ACC112 (cell line): ENCODE data around the gene BCOR.

Experiments
- H2AFZ ChIP-seq: fragments of 200-600 bp; sonication (generic); one replicate; pipeline ENCODE4 v1.6.0; 2017; ENCODE audit warnings: antibody characterized with exemption, low read length; ENCODE audit not compliant: unreplicated experiment
- H3K27ac ChIP-seq: fragments of 200-600 bp; sonication (generic); 2 replicates; pipeline ENCODE4 v1.5.1; 2014; ENCODE audit warnings: low read depth, mild to moderate bottlenecking, antibody characterized with exemption, low read length, moderate library complexity
- H3K27me3 ChIP-seq: fragments of 200-600 bp; sonication (generic); 2 replicates; pipeline ENCODE4 v1.6.1; 2014; ENCODE audit warnings: mild to moderate bottlenecking, antibody characterized with exemption, low read length, moderate library complexity, mixed read lengths; ENCODE audit not compliant: insufficient read depth
- H3K36me3 ChIP-seq: fragments of 200-600 bp; sonication (generic); 2 replicates; pipeline ENCODE4 v1.6.1; 2016; ENCODE audit warnings: mild to moderate bottlenecking, antibody characterized with exemption, low read length, moderate library complexity, mixed read lengths; ENCODE audit not compliant: insufficient read depth
- H3K4me1 ChIP-seq: fragments of 200-600 bp; sonication (generic); one replicate; pipeline ENCODE4 v1.6.1; 2016; ENCODE audit warnings: low read length, mixed read lengths; ENCODE audit not compliant: insufficient read depth, unreplicated experiment, control insufficient read depth
- H3K4me3 ChIP-seq: fragments of 200-600 bp; sonication (generic); 2 replicates; pipeline ENCODE4 v1.5.1; 2014; ENCODE audit warnings: mild to moderate bottlenecking, low read depth, low read length
- H3K79me2 ChIP-seq: fragments of 200-600 bp; sonication (generic); one replicate; pipeline ENCODE4 v1.6.0; 2016; ENCODE audit warnings: low read length; ENCODE audit not compliant: control insufficient read depth, unreplicated experiment, insufficient read depth

BCOR gene

DNA sequence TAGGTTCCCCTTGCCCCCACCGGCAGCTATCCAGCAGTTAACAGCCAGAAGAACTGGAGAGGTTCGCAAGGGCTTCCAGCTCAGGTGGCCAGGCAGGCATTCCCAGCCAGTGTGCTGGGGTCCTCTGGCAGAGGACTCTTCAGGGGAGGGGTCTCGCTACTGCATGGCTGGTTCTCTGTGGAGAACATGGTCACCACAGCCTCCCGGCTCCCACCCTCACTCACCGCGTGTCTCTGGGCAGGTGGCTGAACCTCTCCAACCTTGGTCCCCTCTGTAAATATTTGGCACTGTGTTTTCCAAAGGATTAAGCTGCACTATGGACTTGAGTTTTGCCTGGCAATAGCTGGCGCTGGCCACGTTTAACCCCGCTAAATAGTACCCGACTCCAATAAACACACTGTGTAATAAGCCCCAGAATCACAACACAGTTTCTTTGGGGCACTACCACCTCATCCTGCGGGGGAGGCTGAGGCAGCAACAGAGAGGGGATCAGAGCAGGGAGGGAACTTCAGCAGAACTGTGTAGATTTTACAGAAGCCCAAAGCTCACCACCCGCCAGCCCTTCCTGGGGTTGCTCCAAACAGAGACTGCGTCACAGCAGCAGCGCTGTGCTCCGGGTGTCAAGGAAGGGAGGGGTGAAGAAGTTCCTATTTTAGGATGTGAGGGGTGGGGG lies 15.2 kb downstream of the BCOR start:
- no peak overlapping the region for H3K27ac ChIP-seq
- no peak overlapping the region for H2AFZ ChIP-seq
- H3K79me2 ChIP-seq = peaks cover 79% of the 10 kb centered on the region
- H3K36me3 ChIP-seq = no peaks in the 10 kb centered on the region
- peaks cover 21% of the 10 kb centered on the region for H3K4me1 ChIP-seq
- no peaks in the 10 kb centered on the region for H3K27me3 ChIP-seq
- H3K4me3 ChIP-seq = no peak overlapping the region

DNA sequence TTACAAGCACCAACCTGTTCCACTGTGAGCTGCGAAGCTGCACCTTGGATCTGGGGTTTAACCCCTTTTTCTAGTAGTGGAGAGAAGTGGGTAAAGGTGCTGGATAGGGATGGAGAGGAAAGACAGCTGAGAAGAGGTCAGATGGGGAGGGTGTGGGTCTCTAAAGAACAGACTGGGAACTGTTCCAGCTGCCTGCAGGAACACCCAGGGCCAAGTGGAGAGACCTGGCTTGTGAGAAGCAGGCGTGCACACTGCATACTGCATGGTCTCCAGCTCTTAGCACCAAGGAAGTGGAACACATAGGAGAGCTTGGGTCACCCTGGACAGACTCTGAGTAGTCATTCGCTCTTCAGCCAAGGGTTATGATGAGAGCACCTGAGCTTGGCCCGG lies 16.1 kb downstream of the BCOR start:
- H3K4me1 ChIP-seq = peaks cover 23% of the 10 kb centered on the region
- no peak overlapping the region for H3K27ac ChIP-seq
- peaks cover 70% of the 10 kb centered on the region for H3K79me2 ChIP-seq

DNA sequence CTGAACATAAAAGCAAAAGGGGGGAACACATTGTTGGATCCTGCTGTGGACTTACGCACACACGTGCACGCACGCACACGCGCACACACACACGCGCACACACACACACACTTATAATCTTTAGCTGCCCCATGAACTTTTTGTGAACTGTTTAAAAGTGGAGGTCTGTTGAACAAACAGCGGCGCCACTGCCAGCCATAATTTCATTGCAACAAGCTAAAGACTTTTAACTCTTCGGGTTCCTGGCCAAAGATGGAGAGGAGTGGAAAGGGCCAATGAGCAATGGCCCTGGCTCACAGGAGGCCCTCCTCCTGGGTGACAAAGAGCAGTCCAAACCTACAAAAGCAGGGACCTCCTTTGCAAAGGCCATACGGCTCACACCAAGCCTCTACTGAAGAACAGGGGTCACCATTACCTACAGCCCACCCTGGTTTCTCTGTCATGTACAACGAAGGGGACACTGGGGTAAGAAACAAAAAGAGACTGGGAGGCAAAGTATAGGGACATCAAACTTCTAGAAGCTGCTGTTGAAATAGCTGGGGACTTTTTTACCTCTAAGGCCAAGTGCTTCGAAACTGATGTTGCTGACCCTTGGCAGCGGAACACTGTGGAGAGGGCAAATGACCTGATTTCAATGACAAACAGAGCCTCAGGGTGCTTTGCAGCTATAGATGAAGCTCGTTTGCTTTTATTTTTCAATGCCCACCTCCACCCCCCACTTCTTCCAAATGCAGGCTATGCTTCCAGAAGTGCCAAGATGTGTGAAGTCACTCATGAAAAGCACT lies 16.7 kb downstream of the BCOR start:
- Histone ChIP-seq H3K79me2 (peaks cover 65% of the 10 kb centered on the region), H3K36me3 (no peaks in the 10 kb centered on the region), H3K4me3 (no peak overlapping the region), H3K4me1 (peaks cover 27% of the 10 kb centered on the region), H2AFZ (no peak overlapping the region), H3K27ac (no peak overlapping the region), H3K27me3 (no peaks in the 10 kb centered on the region)

More for the DNA sequence above, 16.1 kb downstream of the BCOR start:
- H3K36me3 ChIP-seq = no peaks in the 10 kb centered on the region
- H3K4me3 ChIP-seq = no peak overlapping the region
- H3K27me3 ChIP-seq = no peaks in the 10 kb centered on the region
- H2AFZ ChIP-seq = no peak overlapping the region

DNA sequence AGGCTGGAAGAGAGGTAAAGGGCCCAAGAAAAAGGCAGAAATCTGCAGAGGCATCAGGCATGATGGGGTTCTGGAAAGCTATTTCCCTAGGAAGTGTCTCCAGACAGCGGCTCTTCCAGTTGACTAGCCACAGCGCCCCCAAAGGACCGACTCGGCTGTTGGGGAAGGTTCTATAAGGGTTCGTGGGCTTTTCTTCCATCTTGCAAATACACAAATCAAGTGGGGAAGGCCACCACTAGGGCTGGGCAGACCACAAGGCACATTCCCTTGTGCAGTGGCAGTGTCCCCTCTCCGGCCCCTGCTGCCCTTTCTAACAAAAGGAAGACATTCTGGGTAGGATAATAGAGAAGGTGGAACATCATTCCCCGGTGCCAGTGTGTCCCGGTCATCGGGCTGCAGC lies 18.2 kb downstream of the BCOR start:
- peaks cover 15% of the 10 kb centered on the region for H3K4me1 ChIP-seq
- H3K27me3 ChIP-seq = no peaks in the 10 kb centered on the region
- no peak overlapping the region for H3K4me3 ChIP-seq
- no peak overlapping the region for H2AFZ ChIP-seq
- H3K36me3 ChIP-seq = no peaks in the 10 kb centered on the region
- no peak overlapping the region for H3K27ac ChIP-seq
- H3K79me2 ChIP-seq = peaks cover 56% of the 10 kb centered on the region

DNA sequence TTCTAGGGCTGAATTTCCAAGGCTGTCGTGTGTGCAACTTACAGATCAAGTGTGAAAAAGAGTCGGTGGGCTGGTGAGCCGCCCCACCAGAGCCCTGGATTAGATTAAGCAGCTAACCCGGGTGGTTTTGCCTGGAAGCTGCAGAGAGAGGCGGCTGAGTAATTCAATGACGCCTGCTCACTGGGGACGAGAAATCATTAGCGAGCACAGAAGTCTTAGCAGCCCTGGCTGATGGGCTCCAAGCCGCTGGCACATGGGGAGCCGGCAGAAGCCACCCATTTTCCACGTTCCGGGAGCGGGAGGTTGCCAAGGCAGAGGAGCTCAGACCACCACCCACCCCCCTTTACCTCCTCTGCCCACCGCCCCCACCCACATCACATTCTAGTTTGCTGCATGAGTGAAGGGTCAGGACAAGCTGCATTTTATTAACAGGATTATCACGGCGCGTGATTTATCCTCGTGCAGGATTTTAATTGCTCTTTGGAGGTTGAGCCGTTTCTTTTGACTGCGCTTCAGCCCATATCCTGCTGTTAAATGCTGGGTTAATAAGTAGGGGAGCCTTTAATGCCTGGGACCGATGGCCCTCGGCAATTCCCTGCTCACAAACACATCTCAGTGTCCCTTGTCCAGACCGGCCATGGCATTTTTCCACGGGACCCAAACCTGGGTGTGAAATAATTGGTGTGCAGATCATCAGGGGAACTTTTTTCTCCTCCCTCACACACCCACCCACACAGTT lies 19.1 kb downstream of the BCOR start:
- Histone ChIP-seq H3K4me1 (peaks cover 7% of the 10 kb centered on the region), H3K27ac (no peak overlapping the region), H3K4me3 (no peak overlapping the region), H3K27me3 (no peaks in the 10 kb centered on the region), H3K36me3 (no peaks in the 10 kb centered on the region), H2AFZ (no peak overlapping the region), H3K79me2 (peaks cover 47% of the 10 kb centered on the region)

DNA sequence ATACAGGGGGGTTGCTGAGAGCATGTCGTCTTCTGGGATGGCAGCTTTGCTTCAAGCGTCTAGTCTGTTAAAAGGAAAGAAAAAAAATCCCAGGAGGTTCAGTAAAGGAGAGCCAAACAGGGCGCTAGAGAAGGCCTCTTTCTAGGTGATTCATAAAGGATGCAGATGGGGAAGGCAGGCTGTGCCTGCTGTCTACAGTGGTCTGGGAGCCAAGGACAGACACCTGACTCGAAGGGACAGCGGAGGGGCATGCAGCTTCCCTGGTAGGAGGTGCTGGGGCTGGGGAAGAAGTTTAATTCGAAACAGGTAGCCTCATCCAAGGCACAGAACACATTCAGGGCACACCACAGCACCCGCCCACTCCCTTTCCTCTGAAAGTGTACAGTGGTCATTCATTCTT lies 19.9 kb downstream of the BCOR start:
- no peak overlapping the region for H2AFZ ChIP-seq
- no peak overlapping the region for H3K4me3 ChIP-seq
- H3K4me1 ChIP-seq = peaks cover 7% of the 10 kb centered on the region
- H3K36me3 ChIP-seq = no peaks in the 10 kb centered on the region
- H3K79me2 ChIP-seq = peaks cover 39% of the 10 kb centered on the region
- no peak overlapping the region for H3K27ac ChIP-seq
- no peaks in the 10 kb centered on the region for H3K27me3 ChIP-seq

DNA sequence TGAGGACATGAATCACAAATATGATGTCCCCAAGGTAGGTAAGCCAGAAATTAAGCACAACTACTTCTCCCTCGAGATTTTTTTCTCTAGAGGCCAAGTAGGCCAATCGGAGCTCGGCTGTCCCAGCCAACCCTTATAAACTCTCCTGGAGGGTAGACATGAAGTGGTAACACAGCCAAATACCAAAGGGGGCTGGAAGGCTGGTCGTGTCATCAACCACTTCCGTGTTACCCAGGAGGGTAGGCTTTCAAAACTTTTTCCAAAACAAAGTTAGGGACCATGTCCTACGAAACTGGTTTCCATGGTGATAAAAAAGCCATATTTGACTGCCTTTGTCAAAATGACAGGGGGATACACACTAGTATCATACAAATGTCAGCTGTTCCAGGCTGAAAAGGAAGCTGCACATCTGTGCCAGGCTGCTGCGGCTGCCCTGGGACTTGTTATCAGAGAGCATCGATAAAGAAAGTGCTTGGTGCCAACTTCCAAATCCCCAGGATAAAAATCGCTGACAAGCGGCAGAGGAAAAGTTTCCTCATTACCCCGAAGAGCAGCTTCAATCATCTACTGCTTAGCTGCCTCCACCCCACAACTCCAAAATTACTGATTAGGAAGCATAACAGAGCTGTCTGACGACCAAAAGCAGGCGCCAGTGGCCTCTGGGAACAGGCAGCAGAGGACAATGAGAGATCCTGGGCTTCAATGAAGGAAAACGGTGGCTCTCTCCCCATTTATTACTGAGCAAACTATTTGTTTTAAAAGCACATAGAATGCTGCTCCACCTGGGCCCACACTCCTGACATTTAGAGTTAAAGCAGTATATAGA lies 20.8 kb downstream of the BCOR start:
- Histone ChIP-seq H3K4me3 (no peak overlapping the region), H3K79me2 (peaks cover 35% of the 10 kb centered on the region), H2AFZ (no peak overlapping the region), H3K27me3 (no peaks in the 10 kb centered on the region), H3K27ac (no peak overlapping the region; the same call in 1 of the 2 replicates), H3K4me1 (peaks cover 7% of the 10 kb centered on the region), H3K36me3 (no peaks in the 10 kb centered on the region)

DNA sequence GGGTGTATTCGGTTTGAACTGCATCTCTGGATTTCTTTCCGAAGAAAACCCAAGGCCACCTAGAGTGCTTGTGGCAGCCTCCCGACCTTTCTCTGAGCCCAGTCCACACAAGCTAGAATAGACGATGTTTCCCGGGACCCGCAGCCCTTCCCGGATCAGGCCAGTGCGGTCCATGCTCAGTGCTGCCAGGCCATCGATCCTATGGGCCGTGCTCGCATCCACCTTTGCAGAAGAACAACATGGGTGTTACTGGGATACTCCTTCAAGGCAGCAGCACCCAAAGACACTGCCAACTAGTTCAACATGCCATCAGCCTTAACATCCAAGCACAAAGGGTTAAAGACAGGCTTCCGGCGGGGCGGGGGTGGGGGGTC lies 22.8 kb downstream of the BCOR start:
- H3K4me3 ChIP-seq = no peak overlapping the region
- no peak overlapping the region for H2AFZ ChIP-seq
- peaks cover 7% of the 10 kb centered on the region for H3K4me1 ChIP-seq
- no peaks in the 10 kb centered on the region for H3K27me3 ChIP-seq
- peaks cover 19% of the 10 kb centered on the region for H3K79me2 ChIP-seq
- H3K27ac ChIP-seq = no peak overlapping the region
- H3K36me3 ChIP-seq = no peaks in the 10 kb centered on the region

DNA sequence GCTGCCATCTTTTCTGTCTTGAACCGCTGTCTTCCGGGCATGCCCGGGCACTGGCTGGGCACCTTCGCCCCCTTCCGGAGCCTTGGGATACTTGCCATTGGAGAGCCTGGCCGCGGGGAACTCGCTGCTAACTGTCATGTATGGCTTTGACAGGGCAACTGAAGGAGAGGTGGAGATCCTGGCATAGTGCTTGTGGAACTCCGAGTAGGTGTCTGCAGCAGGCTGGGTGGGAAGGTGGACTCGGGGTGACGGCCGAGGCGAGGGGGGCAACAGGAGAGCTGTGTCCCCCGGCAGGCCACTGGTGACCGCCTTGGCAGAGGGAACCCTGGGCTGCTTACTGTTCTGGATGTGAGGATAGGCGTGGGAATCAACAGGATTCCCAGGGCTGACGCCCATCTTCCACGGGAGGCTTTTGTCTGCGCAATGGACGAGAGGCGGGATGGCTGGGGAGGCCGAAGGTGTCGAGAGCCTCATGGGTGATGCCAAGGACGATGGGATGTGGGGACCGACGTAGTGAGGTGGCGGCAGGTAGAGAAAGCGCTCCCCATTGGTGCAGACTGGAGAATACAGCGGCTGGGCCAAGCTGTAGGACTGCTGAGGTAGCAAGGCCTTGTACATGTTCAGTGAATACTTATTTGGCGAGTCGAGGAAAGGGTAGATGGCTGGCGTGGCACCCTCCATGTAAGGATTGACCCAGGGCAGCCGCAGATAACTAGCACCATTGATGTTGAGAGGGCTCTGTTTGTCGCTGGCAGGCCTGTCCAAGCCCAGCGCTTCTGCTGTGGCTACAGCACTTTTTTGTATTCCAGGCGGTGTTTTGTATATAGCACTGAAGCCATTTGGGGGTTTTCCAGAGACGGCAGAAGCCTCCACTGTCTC lies 23.4 kb downstream of the BCOR start:
- Histone ChIP-seq H3K4me1 (peaks cover 7% of the 10 kb centered on the region), H3K27me3 (no peaks in the 10 kb centered on the region), H3K36me3 (no peaks in the 10 kb centered on the region), H2AFZ (no peak overlapping the region), H3K79me2 (peaks cover 16% of the 10 kb centered on the region), H3K4me3 (no peak overlapping the region), H3K27ac (no peak overlapping the region)
